IPS-18a (cell line): Measurements from ENCODE around the gene GAS1.
A peak's percentile ranks its signal among the peaks of the same experiment; 100 is the strongest.

Experiments used
- H3K27ac ChIP-seq: one replicate; pipeline ENCODE4 v1.5.1; 2013; ENCODE audit warnings: low read length
- H3K27me3 ChIP-seq: one replicate; pipeline ENCODE4 v1.6.1; 2013; ENCODE audit warnings: mild to moderate bottlenecking, low read length; ENCODE audit not compliant: control insufficient read depth, insufficient read depth
- H3K36me3 ChIP-seq: one replicate; pipeline ENCODE4 v1.6.1; 2013; ENCODE audit warnings: low read depth, low read length; ENCODE audit not compliant: control insufficient read depth
- H3K4me1 ChIP-seq: one replicate; pipeline ENCODE4 v1.6.1; 2013; ENCODE audit warnings: low read depth, low read length; ENCODE audit not compliant: control insufficient read depth
- H3K4me3 ChIP-seq: one replicate; pipeline ENCODE4 v1.5.1; 2013; ENCODE audit warnings: low read length
- H3K9ac ChIP-seq: one replicate; pipeline ENCODE4 v1.6.1; 2013; ENCODE audit warnings: mild to moderate bottlenecking, low read length, moderate library complexity
- H3K9me3 ChIP-seq: one replicate; pipeline ENCODE4 v1.6.1; 2013; ENCODE audit warnings: low read depth, low read length; ENCODE audit not compliant: control insufficient read depth

Gene GAS1

GRCh38 chr9:86912210-86912609, 35.1 kb downstream of the GAS1 start:
- Histone ChIP-seq H3K9ac (no peak overlapping the region), H3K27ac (no peak overlapping the region), H3K4me3 (no peak overlapping the region), H3K9me3 (peaks cover 4% of the 10 kb centered on the region), H3K4me1 (no peaks in the 10 kb centered on the region), H3K36me3 (no peaks in the 10 kb centered on the region), H3K27me3 (no peaks in the 10 kb centered on the region)

GRCh38 chr9:86909388-86909787, 37.9 kb downstream of the GAS1 start:
- Histone ChIP-seq H3K4me1 (no peaks in the 10 kb centered on the region), H3K9ac (no peak overlapping the region), H3K36me3 (no peaks in the 10 kb centered on the region), H3K27ac (no peak overlapping the region), H3K27me3 (peaks cover 3% of the 10 kb centered on the region), H3K4me3 (no peak overlapping the region), H3K9me3 (peaks cover 4% of the 10 kb centered on the region)

- Histone ChIP-seq H3K4me1 (peaks cover 5% of the 10 kb centered on the region), H3K27me3 (peaks cover 3% of the 10 kb centered on the region), H3K36me3 (no peaks in the 10 kb centered on the region), H3K9me3 (peaks cover 4% of the 10 kb centered on the region), H3K9ac (no peak overlapping the region), H3K27ac (no peak overlapping the region), H3K4me3 (no peak overlapping the region)
Measured at GRCh38 chr9:86908261-86908660, 39.0 kb downstream of the GAS1 start.

- Histone ChIP-seq H3K27me3 (peaks cover 6% of the 10 kb centered on the region), H3K4me3 (no peak overlapping the region)
Measured at GRCh38 chr9:86907346-86907745, 40.0 kb downstream of the GAS1 start.

GRCh38 chr9:86903734-86904085, 43.6 kb downstream of the GAS1 start:
- Histone ChIP-seq H3K9me3 (no peaks in the 10 kb centered on the region), H3K36me3 (no peaks in the 10 kb centered on the region), H3K27me3 (peaks cover 25% of the 10 kb centered on the region), H3K4me1 (peaks cover 14% of the 10 kb centered on the region), H3K27ac (no peak overlapping the region), H3K4me3 (peak overlapping the region; percentile 80), H3K9ac (no peak overlapping the region)

More at GRCh38 chr9:86907346-86907745, 40.0 kb downstream of the GAS1 start:
- Histone ChIP-seq H3K9ac (no peak overlapping the region), H3K27ac (no peak overlapping the region), H3K4me1 (peaks cover 6% of the 10 kb centered on the region), H3K9me3 (peaks cover 4% of the 10 kb centered on the region), H3K36me3 (no peaks in the 10 kb centered on the region)

- Histone ChIP-seq H3K9me3 (no peaks in the 10 kb centered on the region), H3K36me3 (no peaks in the 10 kb centered on the region), H3K27me3 (peaks cover 25% of the 10 kb centered on the region), H3K4me1 (peaks cover 14% of the 10 kb centered on the region), H3K27ac (no peak overlapping the region), H3K4me3 (peak overlapping the region; percentile 80), H3K9ac (peak overlapping the region; percentile 38)
Measured at GRCh38 chr9:86902991-86903733, 44.1 kb downstream of the GAS1 start.

GRCh38 chr9:86902586-86902985, 44.7 kb downstream of the GAS1 start:
- peak overlapping the region; percentile 80 for H3K4me3 ChIP-seq
- H3K36me3 ChIP-seq = no peaks in the 10 kb centered on the region
- peaks cover 14% of the 10 kb centered on the region for H3K4me1 ChIP-seq
- peaks cover 25% of the 10 kb centered on the region for H3K27me3 ChIP-seq
- H3K9me3 ChIP-seq = no peaks in the 10 kb centered on the region
- H3K27ac ChIP-seq = no peak overlapping the region
- H3K9ac ChIP-seq = peak overlapping the region; percentile 38

- Histone ChIP-seq H3K27ac (no peak overlapping the region), H3K9me3 (no peaks in the 10 kb centered on the region), H3K4me1 (peaks cover 14% of the 10 kb centered on the region), H3K4me3 (peak overlapping the region; percentile 80), H3K9ac (peak overlapping the region; percentile 38), H3K36me3 (no peaks in the 10 kb centered on the region), H3K27me3 (peaks cover 25% of the 10 kb centered on the region)
Measured at GRCh38 chr9:86902176-86902575, 45.1 kb downstream of the GAS1 start.

- Histone ChIP-seq H3K36me3 (no peaks in the 10 kb centered on the region), H3K9me3 (no peaks in the 10 kb centered on the region), H3K27me3 (peaks cover 25% of the 10 kb centered on the region), H3K27ac (no peak overlapping the region), H3K4me1 (peaks cover 14% of the 10 kb centered on the region), H3K9ac (no peak overlapping the region), H3K4me3 (no peak overlapping the region)
Measured at GRCh38 chr9:86901511-86901910, 45.8 kb downstream of the GAS1 start.
